Suprapubic skin (tissue), 4 donors: ENCODE measurements around the gene SBNO2. TPM values are rescaled to one million over a fixed set of nuclear protein-coding genes. Genes with fewer than 3 reads are reported as not detected.

Source experiments
- DNase-seq, 2 donors: peaks; one replicate each; pipeline ENCODE4 v3.0.0-alpha.2; 2019; ENCODE audit warnings: low spot score in 2 of 2
- H3K27ac ChIP-seq: fragments of 200-600 bp; sonication (generic); one replicate; pipeline ENCODE4 v1.5.1; 2019
- H3K27me3 ChIP-seq: fragments of 200-600 bp; sonication (generic); one replicate; pipeline ENCODE4 v1.5.1; 2019
- H3K36me3 ChIP-seq: fragments of 200-600 bp; sonication (generic); one replicate; pipeline ENCODE4 v1.5.1; 2019
- H3K4me1 ChIP-seq: fragments of 200-600 bp; sonication (generic); one replicate; pipeline ENCODE4 v1.5.1; 2019
- H3K4me3 ChIP-seq: fragments of 200-600 bp; sonication (generic); one replicate; pipeline ENCODE4 v1.5.1; 2019; ENCODE audit warnings: mild to moderate bottlenecking
- H3K9me3 ChIP-seq: fragments of 200-600 bp; sonication (generic); one replicate; pipeline ENCODE4 v1.5.1; 2019
- EP300 ChIP-seq: sonication (generic); formaldehyde crosslinking; IDR thresholded peaks from one replicate; pipeline ENCODE4 v1.6.1; 2017; ENCODE audit warnings: antibody characterized with exemption
- POLR2A ChIP-seq, 2 donors: fragments of 450-650 bp; IDR thresholded peaks; one replicate each; pipeline ENCODE4 v1.6.1; 2017; ENCODE audit warnings: antibody characterized with exemption in 2 of 2, mild to moderate bottlenecking in 2 of 2, moderate library complexity in 2 of 2
- POLR2AphosphoS5 ChIP-seq, 3 donors: sonication (generic); formaldehyde crosslinking; IDR thresholded peaks; one replicate each; pipeline ENCODE4 v1.6.1; 2017; ENCODE audit warnings: antibody characterized with exemption in 3 of 3
- WGBS: methylation state at CpG from one replicate; pipeline ENCODE4 v1.1.5; 2018; 5-methylcytosine and 5-hydroxymethylcytosine counted together
- total RNA-seq, 4 donors: library from RNA; depleted of rRNA; stranded (reverse); fragments of >200 nt; gene quantifications; one replicate each; pipeline ENCODE4 v1.1.0, GENCODE V29; 2016
- TF ChIP-seq, protein P1 (sequence below), 2 donors: fragments of 200-600 bp in 1 of 2; fragments of 450-650 bp in 1 of 2; sonication (generic) in 1 of 2; IDR thresholded peaks; one replicate each; pipeline ENCODE4 v1.5.1; 2016 to 2019; ENCODE audit warnings: antibody characterized with exemption in 2 of 2, mild to moderate bottlenecking in 1 of 2, moderate library complexity in 1 of 2

Gene SBNO2
- total RNA-seq, 4 donors from 2014 or later = 36.7 to 58.9 (median 45.5) TPM

DNA sequence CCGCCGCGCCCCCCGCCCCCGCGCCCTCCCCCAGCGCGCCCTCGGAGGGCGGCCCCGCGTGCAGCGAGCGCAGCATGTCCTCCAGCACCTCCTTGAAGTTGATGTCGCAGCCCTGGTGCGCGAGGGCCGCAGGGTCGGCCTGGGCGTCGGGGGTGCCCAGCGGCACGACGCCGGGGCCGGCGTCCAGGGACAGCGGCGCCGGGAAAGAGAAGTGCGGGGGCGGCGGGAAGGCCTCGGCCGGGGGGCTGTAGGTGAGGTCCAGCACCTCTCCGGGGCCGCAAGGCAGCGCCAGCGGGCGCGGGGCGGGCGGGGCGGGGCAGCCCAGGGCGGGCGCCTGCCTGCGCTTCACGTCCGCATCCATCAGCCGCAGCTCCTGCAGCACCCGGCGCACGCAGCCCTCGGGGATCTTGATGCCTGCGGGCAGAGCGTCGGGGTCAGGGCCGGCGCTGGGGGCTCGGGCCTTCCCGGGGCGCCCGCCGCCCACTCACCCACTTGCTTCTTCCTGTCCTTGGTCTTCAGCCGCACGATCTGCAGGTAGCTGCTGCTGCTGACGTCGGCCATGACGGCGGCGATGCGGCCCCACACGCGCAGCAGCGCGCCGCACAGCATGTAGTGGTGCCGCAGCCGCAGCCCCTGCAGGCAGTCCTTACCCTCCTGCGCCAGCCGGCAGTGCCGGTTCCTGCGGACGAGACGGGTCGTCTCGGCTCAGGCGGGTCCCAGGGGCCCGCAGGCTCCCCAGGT lies 65.6 kb downstream of the SBNO2 start:
- TF ChIP-seq EP300 (no peak), POLR2AphosphoS5 (IDR thresholded peaks at IDR 0.05) (no peak), POLR2A (IDR thresholded peaks at IDR 0.05) (no peak)
- TF ChIP-seq, protein P1, sequence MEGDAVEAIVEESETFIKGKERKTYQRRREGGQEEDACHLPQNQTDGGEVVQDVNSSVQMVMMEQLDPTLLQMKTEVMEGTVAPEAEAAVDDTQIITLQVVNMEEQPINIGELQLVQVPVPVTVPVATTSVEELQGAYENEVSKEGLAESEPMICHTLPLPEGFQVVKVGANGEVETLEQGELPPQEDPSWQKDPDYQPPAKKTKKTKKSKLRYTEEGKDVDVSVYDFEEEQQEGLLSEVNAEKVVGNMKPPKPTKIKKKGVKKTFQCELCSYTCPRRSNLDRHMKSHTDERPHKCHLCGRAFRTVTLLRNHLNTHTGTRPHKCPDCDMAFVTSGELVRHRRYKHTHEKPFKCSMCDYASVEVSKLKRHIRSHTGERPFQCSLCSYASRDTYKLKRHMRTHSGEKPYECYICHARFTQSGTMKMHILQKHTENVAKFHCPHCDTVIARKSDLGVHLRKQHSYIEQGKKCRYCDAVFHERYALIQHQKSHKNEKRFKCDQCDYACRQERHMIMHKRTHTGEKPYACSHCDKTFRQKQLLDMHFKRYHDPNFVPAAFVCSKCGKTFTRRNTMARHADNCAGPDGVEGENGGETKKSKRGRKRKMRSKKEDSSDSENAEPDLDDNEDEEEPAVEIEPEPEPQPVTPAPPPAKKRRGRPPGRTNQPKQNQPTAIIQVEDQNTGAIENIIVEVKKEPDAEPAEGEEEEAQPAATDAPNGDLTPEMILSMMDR (IDR thresholded peaks at IDR 0.05) = no peak
- Histone ChIP-seq H3K27ac (no peak overlapping the region), H3K36me3 (peaks cover 70% of the 10 kb centered on the region), H3K4me1 (peaks cover 60% of the 10 kb centered on the region), H3K4me3 (no peak overlapping the region), H3K9me3 (no peaks in the 10 kb centered on the region), H3K27me3 (no peaks in the 10 kb centered on the region)
- no peak for DNase-seq
- WGBS = 91% methylated on average over 60 of the region's 89 CpGs

DNA sequence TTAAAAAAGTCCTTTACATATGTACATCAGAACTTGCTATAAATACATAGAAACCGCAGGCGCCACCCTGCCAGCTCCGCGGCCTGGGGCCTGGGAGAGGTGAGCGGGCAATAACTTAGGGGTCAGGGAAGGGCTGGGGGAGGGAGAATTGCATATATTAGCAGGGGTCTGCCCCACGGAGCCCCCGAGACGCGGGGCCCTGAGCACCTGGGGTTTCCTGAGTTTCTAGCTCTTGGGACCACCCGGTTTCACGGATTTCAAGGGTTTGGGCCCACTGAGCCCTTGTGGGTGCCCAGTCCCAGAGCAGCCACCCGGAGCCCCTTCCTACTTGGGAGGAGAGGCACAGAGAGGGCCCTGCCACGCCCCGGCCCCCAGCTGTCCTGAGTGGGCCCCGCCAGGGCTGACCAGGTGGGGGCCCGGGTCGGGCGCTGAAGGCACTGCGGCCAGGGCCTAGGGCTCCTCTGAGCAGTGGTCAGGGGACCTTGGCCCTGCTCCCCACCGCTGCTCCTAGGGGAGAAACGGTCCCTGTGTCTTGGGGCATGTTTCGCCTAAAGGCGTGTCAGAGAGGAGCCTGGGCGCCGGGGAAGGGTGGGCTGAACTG lies 66.3 kb downstream of the SBNO2 start:
- Histone ChIP-seq H3K27ac (no peak overlapping the region), H3K4me1 (peaks cover 60% of the 10 kb centered on the region), H3K27me3 (no peaks in the 10 kb centered on the region), H3K36me3 (peaks cover 64% of the 10 kb centered on the region), H3K4me3 (no peak overlapping the region), H3K9me3 (no peaks in the 10 kb centered on the region)
- WGBS = 71% methylated on average over 6 of the region's 25 CpGs
- no peak for DNase-seq
- TF ChIP-seq POLR2A (IDR thresholded peaks at IDR 0.05) = no peak
- TF ChIP-seq, protein P1 (IDR thresholded peaks at IDR 0.05) = no peak
- TF ChIP-seq EP300 = no peak
- TF ChIP-seq POLR2AphosphoS5 (IDR thresholded peaks at IDR 0.05) = no peak

DNA sequence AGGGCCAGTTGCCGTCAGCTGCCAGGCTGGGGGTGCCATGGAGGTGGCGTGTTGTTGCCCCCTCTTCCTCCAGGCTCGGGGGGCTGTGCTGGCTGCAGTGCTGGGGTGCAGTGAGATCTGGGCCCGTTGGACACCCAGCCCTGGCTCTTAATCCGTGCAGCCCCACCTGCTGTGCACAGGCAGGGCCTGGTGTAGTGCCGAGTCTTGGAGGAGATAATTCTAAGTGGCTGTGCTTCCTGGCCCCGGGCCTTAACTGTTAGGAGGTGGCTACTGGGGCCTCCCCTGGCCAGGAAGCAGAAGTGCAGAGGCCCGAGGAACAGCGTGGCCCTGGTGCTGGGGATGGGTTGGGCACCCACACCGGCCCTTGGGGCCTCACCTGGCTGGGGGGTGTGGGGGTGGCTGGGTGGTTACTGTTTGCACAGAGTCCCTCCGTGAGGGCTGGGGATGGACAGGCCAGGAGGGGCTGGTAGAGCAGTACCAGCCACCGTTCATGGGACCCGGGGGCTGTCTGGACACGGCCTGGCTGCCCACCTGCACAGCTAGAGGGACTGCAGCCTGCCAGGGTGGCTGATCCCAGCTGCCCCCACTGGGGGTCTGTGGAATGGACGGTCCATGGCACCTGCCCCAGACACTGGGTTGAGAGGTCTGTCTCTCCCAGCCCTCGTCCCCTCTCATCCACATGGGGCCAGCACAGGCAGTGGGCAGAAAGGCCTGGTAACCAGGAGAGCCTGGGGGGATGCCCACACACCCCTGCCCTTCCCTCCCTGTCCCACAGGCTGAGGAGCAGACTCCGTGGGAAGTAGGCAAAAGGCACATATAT lies 67.0 kb downstream of the SBNO2 start:
- WGBS = 51% methylated on average over 5 of the region's 17 CpGs
- H3K36me3 ChIP-seq = peaks cover 60% of the 10 kb centered on the region
- TF ChIP-seq, protein P1 (IDR thresholded peaks at IDR 0.05) = no peak
- TF ChIP-seq POLR2AphosphoS5 (IDR thresholded peaks at IDR 0.05) (no peak), POLR2A (IDR thresholded peaks at IDR 0.05) (no peak), EP300 (no peak)
- DNase-seq = no peak
- H3K4me3 ChIP-seq = no peak overlapping the region
- peaks cover 62% of the 10 kb centered on the region for H3K4me1 ChIP-seq
- no peaks in the 10 kb centered on the region for H3K27me3 ChIP-seq
- H3K9me3 ChIP-seq = no peaks in the 10 kb centered on the region
- no peak overlapping the region for H3K27ac ChIP-seq

DNA sequence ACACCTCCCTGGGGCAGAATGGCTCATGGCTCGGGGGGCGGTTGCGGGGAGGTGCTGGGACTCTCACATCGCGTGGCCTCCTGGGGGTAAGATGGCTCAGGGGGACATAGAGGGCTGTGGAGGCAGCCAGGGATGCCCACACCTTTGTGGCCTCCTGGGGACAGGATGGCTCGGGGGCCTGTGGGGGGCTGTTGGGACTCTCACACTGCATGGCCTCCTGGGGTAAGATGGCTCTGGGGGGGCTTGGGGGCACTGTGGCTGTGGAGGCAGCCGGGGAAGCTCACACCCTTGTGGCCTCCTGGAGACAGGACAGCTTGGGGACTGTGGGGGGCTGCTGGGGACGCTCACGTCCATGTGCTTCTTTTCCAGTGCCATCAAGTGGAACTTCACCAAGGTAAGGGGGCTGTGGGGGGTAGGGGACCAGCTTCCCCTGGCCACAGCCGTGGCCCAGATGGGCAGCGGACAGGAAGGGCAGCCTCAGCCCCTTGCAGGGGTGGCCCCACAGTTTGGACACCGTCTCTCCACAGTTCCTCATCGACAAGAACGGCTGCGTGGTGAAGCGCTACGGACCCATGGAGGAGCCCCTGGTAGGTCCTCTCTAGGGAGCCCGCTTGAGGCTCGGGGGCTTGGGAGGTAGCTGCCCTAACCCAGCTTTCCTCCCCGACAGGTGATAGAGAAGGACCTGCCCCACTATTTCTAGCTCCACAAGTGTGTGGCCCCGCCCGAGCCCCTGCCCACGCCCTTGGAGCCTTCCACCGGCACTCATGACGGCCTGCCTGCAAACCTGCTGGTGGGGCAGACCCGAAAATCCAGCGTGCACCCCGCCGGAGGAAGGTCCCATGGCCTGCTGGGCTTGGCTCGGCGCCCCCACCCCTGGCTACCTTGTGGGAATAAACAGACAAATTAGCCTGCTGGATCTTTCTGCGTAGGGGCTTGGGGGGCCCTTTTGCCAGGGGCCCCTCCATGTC lies 67.9 kb downstream of the SBNO2 start:
- 96% methylated on average over 6 of the region's 32 CpGs for WGBS
- no peaks in the 10 kb centered on the region for H3K9me3 ChIP-seq
- peak overlapping the region; percentile 100 for H3K27ac ChIP-seq
- peaks cover 54% of the 10 kb centered on the region for H3K36me3 ChIP-seq
- H3K4me3 ChIP-seq = peak overlapping the region; percentile 93
- peaks cover 63% of the 10 kb centered on the region for H3K4me1 ChIP-seq
- TF ChIP-seq POLR2AphosphoS5 (IDR thresholded peaks at IDR 0.05) (no peak), EP300 (no peak), POLR2A (IDR thresholded peaks at IDR 0.05) (no peak)
- TF ChIP-seq, protein P1 (IDR thresholded peaks at IDR 0.05) = no peak
- DNase-seq = no peak
- no peaks in the 10 kb centered on the region for H3K27me3 ChIP-seq
